NT2/D1 (cell line): ENCODE results near the gene TSN.

ENCODE experiments used
- DNase-seq: peaks from one replicate; pipeline ENCODE4 v3.0.0-alpha.2; 2011; ENCODE audit warnings: low read depth, low spot score
- H3K27me3 ChIP-seq: 2 replicates; pipeline ENCODE4 v1.6.0; 2011; ENCODE audit warnings: mild to moderate bottlenecking; ENCODE audit not compliant: insufficient read length, insufficient read depth
- H3K36me3 ChIP-seq: 2 replicates; pipeline ENCODE4 v1.6.1; 2011; ENCODE audit warnings: mild to moderate bottlenecking, low read length, mixed read lengths; ENCODE audit not compliant: insufficient read depth, insufficient read length
- H3K4me1 ChIP-seq: 2 replicates; pipeline ENCODE4 v1.5.1; 2011; ENCODE audit not compliant: insufficient read depth, insufficient read length
- H3K4me3 ChIP-seq: 2 replicates; pipeline ENCODE4 v1.5.1; 2011; ENCODE audit warnings: low read depth; ENCODE audit not compliant: insufficient read length
- H3K9ac ChIP-seq: 2 replicates; pipeline ENCODE4 v1.6.0; 2011; ENCODE audit warnings: low read depth; ENCODE audit not compliant: insufficient read length
- H3K9me3 ChIP-seq: 2 replicates; pipeline ENCODE4 v1.5.1; 2011; ENCODE audit warnings: mild to moderate bottlenecking, low read length; ENCODE audit not compliant: insufficient read depth
- SUZ12 ChIP-seq: IDR thresholded peaks from 2 replicates; pipeline ENCODE4 v1.6.1; 2011; ENCODE audit not compliant: insufficient read length, insufficient read depth; ENCODE audit errors: extremely low read depth
- YY1 ChIP-seq: IDR thresholded peaks from 2 replicates; pipeline ENCODE4 v1.6.1; 2011; ENCODE audit not compliant: insufficient read length, insufficient read depth
- ZNF274 ChIP-seq: IDR thresholded peaks from 2 replicates; pipeline ENCODE4 v1.6.1; 2011; ENCODE audit warnings: mild to moderate bottlenecking, low read depth, low read length

The TSN gene

DNA sequence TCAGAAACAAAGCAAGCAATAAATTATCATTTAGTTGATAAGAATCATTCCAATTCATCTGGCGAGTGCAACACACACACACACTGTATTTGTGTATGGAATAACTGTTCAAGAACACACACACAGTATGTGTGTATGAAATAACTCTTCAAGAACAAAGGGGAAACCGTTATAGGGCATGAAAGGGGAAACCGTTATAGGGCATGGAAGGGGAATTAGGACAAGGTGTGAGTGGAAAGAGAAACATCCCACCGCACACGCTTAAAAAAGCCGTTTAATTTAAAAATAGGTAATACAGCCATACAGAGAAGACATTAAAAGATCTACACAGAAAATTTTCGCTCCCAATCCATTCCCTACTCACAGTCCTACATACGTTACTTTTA, 607 bp upstream of the TSN start:
- no peak for TF ChIP-seq ZNF274
- no peak for TF ChIP-seq SUZ12
- TF ChIP-seq YY1, result no peak
- no peaks in the 10 kb centered on the region for H3K27me3 ChIP-seq
- peak overlapping the region; percentile 97 for H3K4me3 ChIP-seq
- H3K36me3 ChIP-seq, result peaks cover 29% of the 10 kb centered on the region
- H3K9ac ChIP-seq, result peak overlapping the region; percentile 97
- no peak for DNase-seq
- no peaks in the 10 kb centered on the region for H3K4me1 ChIP-seq
- H3K9me3 ChIP-seq, result no peaks in the 10 kb centered on the region

DNA sequence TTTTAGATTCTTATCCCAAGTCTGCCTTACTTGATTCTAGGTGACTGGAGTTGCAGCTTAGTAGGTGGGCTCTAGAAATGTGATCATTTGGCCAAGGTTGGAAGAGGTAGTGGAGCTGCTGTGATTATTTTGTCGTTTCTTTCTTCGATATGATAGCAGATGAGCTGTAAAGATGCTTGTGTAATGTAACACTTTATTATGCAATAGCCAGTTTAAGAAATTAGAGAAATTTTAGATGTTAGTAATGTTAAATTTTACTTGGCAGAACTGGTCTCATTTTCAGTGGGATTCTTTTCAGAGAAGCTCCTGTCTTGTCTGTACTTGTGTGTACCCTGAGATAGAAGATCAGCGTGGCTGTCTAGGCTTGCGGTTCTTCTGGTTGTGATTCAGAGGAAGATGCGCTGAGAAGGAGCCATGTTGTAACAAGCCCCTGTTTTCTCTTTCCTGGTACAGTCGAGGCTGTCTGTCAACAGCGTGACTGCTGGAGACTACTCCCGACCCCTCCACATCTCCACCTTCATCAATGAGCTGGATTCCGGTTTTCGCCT, 9.3 kb downstream of the TSN start:
- no peaks in the 10 kb centered on the region for H3K9me3 ChIP-seq
- no peak overlapping the region for H3K9ac ChIP-seq
- H3K27me3 ChIP-seq, result no peaks in the 10 kb centered on the region
- H3K4me1 ChIP-seq, result no peaks in the 10 kb centered on the region
- H3K4me3 ChIP-seq, result no peak overlapping the region
- no peak for DNase-seq
- TF ChIP-seq YY1 (no peak), ZNF274 (no peak), SUZ12 (no peak)
- H3K36me3 ChIP-seq, result peaks cover 93% of the 10 kb centered on the region

DNA sequence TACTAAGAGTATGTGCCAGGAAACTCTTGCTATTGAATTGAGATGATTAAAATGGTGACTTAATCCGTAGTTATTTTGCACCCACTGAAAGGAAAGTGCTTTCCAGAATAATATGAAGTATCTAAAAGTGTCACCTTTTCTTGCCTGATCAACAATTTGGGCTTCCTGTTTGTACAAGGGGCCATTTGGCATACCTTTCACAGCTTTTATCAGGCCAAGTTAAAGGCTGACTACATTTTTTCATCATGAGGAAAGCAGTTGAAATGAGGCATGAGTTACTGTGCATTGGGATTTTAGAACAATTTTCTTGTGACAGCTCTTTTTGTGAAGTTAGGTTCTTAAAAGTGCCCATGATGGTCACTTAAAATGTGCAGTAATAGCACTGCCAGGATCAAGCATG, 11.2 kb downstream of the TSN start:
- Histone ChIP-seq H3K9ac (no peak overlapping the region), H3K4me3 (no peak overlapping the region), H3K36me3 (peaks cover 75% of the 10 kb centered on the region), H3K4me1 (no peaks in the 10 kb centered on the region), H3K9me3 (no peaks in the 10 kb centered on the region), H3K27me3 (no peaks in the 10 kb centered on the region)
- TF ChIP-seq SUZ12 (no peak), YY1 (no peak), ZNF274 (no peak)
- DNase-seq, result no peak

DNA sequence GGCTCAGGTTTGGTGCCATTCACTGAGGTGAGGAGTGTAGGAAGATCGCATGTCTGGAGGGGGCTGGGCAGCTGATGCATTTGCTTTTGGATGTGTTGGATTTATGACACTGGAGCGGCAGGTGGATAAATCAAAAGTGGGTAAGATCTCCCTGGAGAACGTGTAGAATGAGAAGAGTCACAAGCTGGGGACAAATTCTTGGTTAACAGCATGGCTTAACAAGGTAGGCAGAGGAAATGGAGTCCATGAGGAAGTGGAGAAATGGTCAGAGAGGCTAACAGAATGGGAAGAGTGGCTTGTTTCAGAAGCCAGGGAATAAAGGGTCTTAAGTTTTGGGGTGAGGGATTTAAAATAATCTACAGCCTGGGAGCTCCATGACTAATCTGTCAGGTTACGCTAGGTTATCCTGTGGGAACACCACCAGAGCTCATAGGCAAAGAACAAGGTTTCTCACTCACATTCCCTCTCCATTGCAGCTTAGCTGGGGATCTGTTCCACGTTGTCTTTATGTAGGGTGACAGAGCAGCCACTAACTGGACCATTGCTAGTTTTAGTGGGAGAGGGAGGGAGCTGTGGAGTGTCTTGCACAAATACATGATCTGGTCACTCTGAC, 12.8 kb downstream of the TSN start:
- TF ChIP-seq SUZ12 (no peak), YY1 (no peak), ZNF274 (no peak)
- Histone ChIP-seq H3K9ac (no peak overlapping the region), H3K4me1 (no peaks in the 10 kb centered on the region), H3K27me3 (no peaks in the 10 kb centered on the region), H3K36me3 (peaks cover 61% of the 10 kb centered on the region), H3K4me3 (no peak overlapping the region), H3K9me3 (no peaks in the 10 kb centered on the region)
- DNase-seq, result no peak

DNA sequence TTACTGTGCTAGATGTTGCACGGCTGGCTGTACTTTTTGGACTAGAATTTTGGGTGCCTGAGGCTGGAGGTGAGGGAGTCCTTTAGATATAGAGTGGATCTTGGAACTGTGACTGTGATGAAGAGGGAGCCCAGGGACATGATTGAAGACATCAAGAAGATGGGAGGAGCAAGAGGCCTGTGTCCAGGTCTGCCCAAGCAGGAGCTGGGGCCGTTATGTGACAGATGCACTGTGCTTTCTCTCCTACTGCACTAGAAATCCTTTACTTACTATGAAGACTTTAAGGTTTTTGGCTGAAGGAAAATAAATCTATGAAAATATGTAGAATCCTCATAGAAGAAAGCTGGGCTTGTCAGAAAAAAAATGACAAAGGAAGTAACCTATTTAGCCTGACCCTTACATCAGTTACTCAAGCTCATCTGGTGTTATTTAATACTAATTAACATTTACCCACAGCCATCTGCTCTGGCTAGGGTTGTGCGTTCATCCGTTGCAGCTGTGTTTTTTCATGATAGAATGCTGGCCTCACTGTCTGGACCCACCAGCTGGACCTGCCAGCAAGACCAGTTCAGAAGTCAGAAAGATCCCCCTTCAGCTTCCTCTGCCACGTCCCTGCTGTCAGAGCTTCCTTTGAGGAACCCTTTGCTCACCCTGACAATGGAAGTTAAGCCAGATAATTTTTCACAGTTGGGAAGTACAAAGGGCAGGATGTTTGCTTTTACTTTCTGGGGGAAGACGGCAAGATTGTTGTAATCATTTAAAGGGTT, 16.7 kb downstream of the TSN start:
- H3K27me3 ChIP-seq, result no peaks in the 10 kb centered on the region
- DNase-seq, result no peak
- H3K9ac ChIP-seq, result no peak overlapping the region
- peaks cover 22% of the 10 kb centered on the region for H3K36me3 ChIP-seq
- no peak overlapping the region for H3K4me3 ChIP-seq
- no peaks in the 10 kb centered on the region for H3K9me3 ChIP-seq
- no peaks in the 10 kb centered on the region for H3K4me1 ChIP-seq
- TF ChIP-seq YY1 (no peak), ZNF274 (no peak), SUZ12 (no peak)

DNA sequence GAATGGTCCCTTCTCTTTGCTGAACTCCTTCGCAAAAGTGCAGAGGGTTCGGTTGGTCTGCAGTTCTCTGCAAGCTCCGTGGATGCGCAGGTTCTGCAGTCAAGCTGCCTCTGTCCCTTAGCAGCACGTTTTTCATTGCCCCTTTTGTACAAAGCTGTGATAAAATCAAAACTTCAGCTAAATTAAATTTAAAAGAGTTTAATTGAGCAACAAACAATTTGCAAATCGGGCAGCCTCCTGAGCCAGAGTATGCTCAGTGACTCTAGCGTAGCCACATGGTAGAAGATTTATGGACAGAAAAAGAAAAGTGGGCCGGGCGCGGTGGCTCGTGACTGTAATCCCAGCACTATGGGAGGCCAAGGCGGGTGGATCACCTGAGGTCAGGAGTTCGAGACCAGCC, 18.8 kb downstream of the TSN start:
- Histone ChIP-seq H3K4me1 (no peaks in the 10 kb centered on the region), H3K9ac (no peak overlapping the region), H3K27me3 (no peaks in the 10 kb centered on the region)

DNA sequence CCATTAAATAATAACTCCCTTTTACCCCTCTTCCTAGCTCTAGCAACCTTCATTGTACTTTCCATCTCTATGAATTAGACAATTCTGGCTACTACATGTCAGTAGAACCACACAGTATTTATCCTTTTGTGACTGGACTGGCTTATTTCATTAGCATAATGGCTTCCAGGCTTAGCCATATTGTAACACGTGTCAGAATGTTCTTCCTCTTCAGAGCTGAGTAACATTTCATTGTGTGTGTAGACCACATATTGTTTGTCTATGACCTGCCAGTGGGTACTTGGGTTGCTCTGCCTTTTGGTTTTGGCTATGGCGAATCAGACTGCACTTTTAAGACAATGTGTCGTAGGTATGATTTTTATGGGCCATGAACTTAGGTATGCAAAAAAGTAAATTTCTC, 20.9 kb downstream of the TSN start:
- TF ChIP-seq YY1 (no peak), SUZ12 (no peak), ZNF274 (no peak)

More for the DNA sequence above, 18.8 kb downstream of the TSN start:
- DNase-seq, result no peak
- Histone ChIP-seq H3K4me3 (no peak overlapping the region), H3K36me3 (peaks cover 6% of the 10 kb centered on the region), H3K9me3 (no peaks in the 10 kb centered on the region)
- TF ChIP-seq YY1, result no peak
- TF ChIP-seq ZNF274, result no peak
- no peak for TF ChIP-seq SUZ12

More for the DNA sequence above, 20.9 kb downstream of the TSN start:
- Histone ChIP-seq H3K9me3 (no peaks in the 10 kb centered on the region), H3K27me3 (no peaks in the 10 kb centered on the region), H3K9ac (no peak overlapping the region), H3K4me1 (no peaks in the 10 kb centered on the region), H3K4me3 (no peak overlapping the region), H3K36me3 (no peaks in the 10 kb centered on the region)
- no peak for DNase-seq
